Cardiac muscle cell (in vitro differentiated cells and primary cell): ENCODE measurements around the gene CACNA2D4. TPM values are rescaled to one million over a fixed set of nuclear protein-coding genes. Genes with fewer than 3 reads are reported as not detected.

Source experiments
- DNase-seq, 2 donors: peaks; one replicate each; pipeline versions ENCODE4 v3.0.0 to v3.0.0-alpha.2; 2010 to 2017; ENCODE audit warnings: low read depth in 1 of 2, low spot score in 1 of 2
- H3K27ac ChIP-seq: fragments of 200-600 bp; sonication (generic); 2 replicates; pipeline ENCODE4 v1.5.1; 2016
- H3K27me3 ChIP-seq: fragments of 200-600 bp; sonication (generic); 2 replicates; pipeline ENCODE4 v1.6.0; 2016; ENCODE audit warnings: control low read depth
- H3K36me3 ChIP-seq: fragments of 200-600 bp; sonication (generic); 2 replicates; pipeline ENCODE4 v1.5.1; 2016; ENCODE audit warnings: control low read depth
- H3K4me1 ChIP-seq: fragments of 200-600 bp; sonication (generic); 2 replicates; pipeline ENCODE4 v1.8.1; 2017; ENCODE audit warnings: low read depth, mild to moderate bottlenecking, mixed run types
- H3K4me3 ChIP-seq: fragments of 200-600 bp; sonication (generic); 2 replicates; pipeline ENCODE4 v1.5.1; 2016; ENCODE audit warnings: mild to moderate bottlenecking
- H3K9me3 ChIP-seq: fragments of 200-600 bp; sonication (generic); 2 replicates; pipeline ENCODE4 v1.5.1; 2017; ENCODE audit warnings: low read depth, mild to moderate bottlenecking, control low read depth
- CTCF ChIP-seq: IDR thresholded peaks from 2 replicates; pipeline ENCODE4 v1.5.1; 2012; ENCODE audit warnings: low read depth, mild to moderate bottlenecking, low read length
- polyA plus RNA-seq: library from polyadenylated mRNA; unstranded; fragments of >200 nt; fragmentation: Nextera tagmentation; extraction: Ambion mirVana; gene quantifications from 2 replicates; pipeline ENCODE4 v1.2.1, GENCODE V29; 2016
- total RNA-seq: library from RNA; depleted of rRNA; stranded (reverse); fragments of >200 nt; gene quantifications from 2 replicates; pipeline ENCODE4 v1.2.3, GENCODE V29; 2016

CACNA2D4 gene
- total and polyA plus RNA-seq, 2 experiments from 2014 or later: 0.39 to 1.3 TPM

- no peaks in the 10 kb centered on the region for H3K36me3 ChIP-seq
- no peak overlapping the region for H3K4me3 ChIP-seq
- no peak overlapping the region for H3K27ac ChIP-seq
- no peak for DNase-seq
- H3K27me3 ChIP-seq: no peaks in the 10 kb centered on the region
- no peaks in the 10 kb centered on the region for H3K9me3 ChIP-seq
- no peaks in the 10 kb centered on the region for H3K4me1 ChIP-seq
- TF ChIP-seq CTCF: no peak
Measured at GRCh38 chr12:1879633-1880032, 38.8 kb downstream of the CACNA2D4 start.

DNA sequence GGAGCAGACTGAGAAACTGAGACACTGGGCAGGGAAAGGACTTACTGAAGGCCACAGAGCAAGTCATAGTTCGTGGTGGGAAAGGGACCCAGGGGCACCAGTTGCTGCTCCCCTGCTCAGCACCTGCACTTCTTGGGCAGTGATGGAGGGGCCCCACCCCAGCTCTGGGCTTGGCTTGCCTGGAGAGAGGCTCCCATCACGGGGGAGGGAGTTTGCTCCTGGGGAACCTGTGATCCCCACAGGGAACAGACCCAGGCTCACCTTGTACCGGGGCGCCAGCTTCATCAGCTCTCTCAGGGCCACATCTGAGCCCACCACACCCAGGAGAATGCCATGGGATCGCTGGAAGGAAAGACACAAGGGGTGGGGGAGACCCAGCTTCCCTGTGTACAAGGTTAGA, 39.8 kb downstream of the CACNA2D4 start:
- no peak overlapping the region for H3K4me3 ChIP-seq
- no peaks in the 10 kb centered on the region for H3K27me3 ChIP-seq
- no peak for TF ChIP-seq CTCF
- H3K4me1 ChIP-seq: no peaks in the 10 kb centered on the region
- H3K27ac ChIP-seq: no peak overlapping the region
- H3K36me3 ChIP-seq: no peaks in the 10 kb centered on the region
- no peak for DNase-seq
- H3K9me3 ChIP-seq: no peaks in the 10 kb centered on the region

GRCh38 chr12:1878214-1878613, 40.2 kb downstream of the CACNA2D4 start:
- H3K27me3 ChIP-seq: no peaks in the 10 kb centered on the region
- H3K4me3 ChIP-seq: no peak overlapping the region
- no peak overlapping the region for H3K27ac ChIP-seq
- no peak for TF ChIP-seq CTCF
- no peaks in the 10 kb centered on the region for H3K9me3 ChIP-seq
- no peaks in the 10 kb centered on the region for H3K4me1 ChIP-seq
- no peak for DNase-seq
- H3K36me3 ChIP-seq: no peaks in the 10 kb centered on the region

- H3K9me3 ChIP-seq: no peaks in the 10 kb centered on the region
- H3K4me1 ChIP-seq: no peaks in the 10 kb centered on the region
- no peak for TF ChIP-seq CTCF
- DNase-seq: no peak
- H3K27me3 ChIP-seq: no peaks in the 10 kb centered on the region
- H3K27ac ChIP-seq: no peak overlapping the region
- no peaks in the 10 kb centered on the region for H3K36me3 ChIP-seq
- no peak overlapping the region for H3K4me3 ChIP-seq
Measured at GRCh38 chr12:1877169-1877878, 41.1 kb downstream of the CACNA2D4 start.

GRCh38 chr12:1876086-1876485, 42.4 kb downstream of the CACNA2D4 start:
- no peak overlapping the region for H3K4me3 ChIP-seq
- no peak overlapping the region for H3K27ac ChIP-seq
- no peaks in the 10 kb centered on the region for H3K36me3 ChIP-seq
- no peak for TF ChIP-seq CTCF
- H3K27me3 ChIP-seq: no peaks in the 10 kb centered on the region
- no peaks in the 10 kb centered on the region for H3K9me3 ChIP-seq
- DNase-seq: no peak
- H3K4me1 ChIP-seq: no peaks in the 10 kb centered on the region
